Right renal cortex interstitium (tissue), 3 donors: ENCODE results near the gene AZGP1. TPM values are rescaled to one million over a fixed set of nuclear protein-coding genes. Genes with fewer than 3 reads are reported as not detected.
A peak's percentile ranks its signal among the peaks of the same experiment; 100 is the strongest.
"Not testable (repeated sequence)": the region's sequence is repeated elsewhere in the genome, so short reads cannot be mapped to it uniquely, and the experiment has no call there.

ENCODE experiments used
- DNase-seq, 3 donors: peaks; one replicate each; pipeline ENCODE4 v3.0.0-alpha.2; 2013; ENCODE audit warnings: low read depth in 3 of 3, low spot score in 2 of 3
- polyA plus RNA-seq, 3 donors: library from polyadenylated mRNA; unstranded; fragments of 120-200 nt; gene quantifications; one replicate each; pipeline ENCODE4 v1.2.1, GENCODE V29; 2013; ENCODE audit not compliant: insufficient read length in 3 of 3

Gene AZGP1
- 10 to 100 TPM; 48.4 to 73.4 (median 71.9) TPM for polyA plus RNA-seq

- no peak for DNase-seq
Observed at GRCh38 chr7:99975782-99976521, at the start of gene AZGP1. AZGP1 (minus strand) TSS chr7:99976031; CDS start chr7:99976020, 11 bp downstream.

- DNase-seq: no peak
Observed at GRCh38 chr7:100024020-100024619, 48.3 kb upstream of the AZGP1 start.

- no peak for DNase-seq
Observed at GRCh38 chr7:100023526-100023925, 47.7 kb upstream of the AZGP1 start.

- no peak for DNase-seq
Observed at GRCh38 chr7:100022621-100023020, 46.8 kb upstream of the AZGP1 start.

GRCh38 chr7:100021297-100021696 is 45.5 kb upstream of the AZGP1 start:
- no peak for DNase-seq

DNA sequence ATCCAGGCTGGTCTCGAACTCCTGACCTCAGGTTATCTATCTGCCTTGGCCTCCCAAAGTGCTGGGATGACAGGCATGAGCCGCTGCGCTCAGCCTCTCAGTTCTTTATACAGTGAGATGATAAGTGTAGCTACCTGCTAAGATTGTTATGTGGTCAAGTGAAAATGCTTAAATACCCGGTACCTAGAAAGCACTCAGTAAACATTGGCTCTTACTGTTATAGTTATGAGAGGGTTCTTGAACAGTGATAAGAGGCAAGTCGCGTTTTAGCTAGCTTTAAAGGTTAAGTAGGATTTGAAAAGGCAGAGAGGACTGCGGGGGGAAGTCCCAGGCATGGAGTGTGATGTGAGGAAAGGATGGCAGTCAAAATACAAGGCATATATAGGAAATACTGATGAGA is 44.1 kb upstream of the AZGP1 start:
- DNase-seq: no peak

DNA sequence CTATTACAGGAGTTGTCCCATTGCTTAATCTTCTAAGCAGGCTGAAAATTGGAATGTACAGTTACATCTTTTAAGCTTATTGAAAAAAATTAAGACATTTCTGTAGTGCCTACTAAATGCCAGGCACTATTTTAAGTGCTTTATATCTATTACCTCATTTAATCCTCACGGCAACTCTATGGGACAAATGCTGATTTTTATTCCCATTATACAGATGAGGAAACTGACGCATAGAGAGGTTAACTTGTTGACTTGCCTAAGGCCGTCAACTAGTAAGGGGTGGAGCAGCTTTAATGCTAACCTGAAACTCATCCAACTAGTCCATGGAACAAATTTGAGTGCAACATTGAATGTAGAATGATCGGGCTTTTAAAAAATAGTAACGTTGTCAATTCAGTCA is 42.0 kb upstream of the AZGP1 start:
- no peak for DNase-seq

GRCh38 chr7:100017300-100017699 is 41.5 kb upstream of the AZGP1 start:
- DNase-seq: no peak

DNA sequence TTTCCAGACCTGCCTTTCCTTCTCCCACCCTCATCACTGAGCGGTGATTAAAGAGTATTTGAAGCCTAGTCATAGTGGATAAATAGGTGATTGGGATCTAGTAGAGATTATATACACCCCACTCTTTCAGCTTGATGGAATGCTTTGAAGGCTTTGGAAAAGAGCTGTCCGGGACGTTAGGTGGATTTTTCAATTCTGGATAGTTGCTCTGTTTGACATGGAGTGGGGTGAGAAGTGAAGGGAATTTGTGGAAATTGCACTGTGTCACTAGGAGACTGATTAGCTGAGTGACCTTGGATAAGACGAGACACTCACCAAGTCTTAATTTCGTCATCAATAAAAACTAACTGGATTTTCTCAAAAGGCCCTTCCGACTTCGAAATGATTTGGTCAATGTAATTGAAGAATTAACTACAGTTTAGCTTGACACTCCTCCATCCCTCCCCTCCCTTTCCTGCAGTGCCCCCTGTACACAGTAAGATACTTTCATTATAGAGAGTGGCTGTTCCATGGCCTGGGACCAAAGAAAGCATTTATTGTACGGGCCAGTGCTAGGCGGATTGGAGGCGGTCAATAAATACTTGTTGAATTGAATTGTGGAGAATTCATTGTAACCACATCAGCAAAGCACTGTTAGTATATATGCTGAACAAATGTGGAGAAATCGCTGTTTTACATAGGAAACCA is 40.5 kb upstream of the AZGP1 start:
- peak in 2 of 3 donors; percentile 10 to 12 for DNase-seq

GRCh38 chr7:100015232-100016214 is 39.7 kb upstream of the AZGP1 start, which contains the start of gene ZKSCAN1:
ZKSCAN1 (plus strand) TSS chr7:100015596; CDS start chr7:100023507, 7,911 bp downstream.
- peak; percentile 74 to 83 (median 83) for DNase-seq

DNA sequence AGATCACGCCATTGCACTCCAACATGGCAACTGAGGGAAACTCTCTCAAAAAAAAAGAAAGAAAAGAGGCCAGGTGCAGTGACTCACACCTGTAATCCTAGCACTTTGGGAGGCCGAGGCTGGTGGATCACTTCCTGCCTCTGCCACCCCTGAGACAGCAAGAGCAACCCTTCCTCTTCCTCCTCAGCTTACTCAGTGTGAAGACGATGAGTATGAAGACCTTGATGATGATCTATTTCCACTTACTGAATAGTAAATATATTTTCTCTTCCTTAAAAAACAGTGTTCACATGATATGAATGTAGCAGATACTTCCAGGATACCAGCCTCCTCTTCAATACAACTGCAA is 37.5 kb upstream of the AZGP1 start:
- DNase-seq: no peak

DNA sequence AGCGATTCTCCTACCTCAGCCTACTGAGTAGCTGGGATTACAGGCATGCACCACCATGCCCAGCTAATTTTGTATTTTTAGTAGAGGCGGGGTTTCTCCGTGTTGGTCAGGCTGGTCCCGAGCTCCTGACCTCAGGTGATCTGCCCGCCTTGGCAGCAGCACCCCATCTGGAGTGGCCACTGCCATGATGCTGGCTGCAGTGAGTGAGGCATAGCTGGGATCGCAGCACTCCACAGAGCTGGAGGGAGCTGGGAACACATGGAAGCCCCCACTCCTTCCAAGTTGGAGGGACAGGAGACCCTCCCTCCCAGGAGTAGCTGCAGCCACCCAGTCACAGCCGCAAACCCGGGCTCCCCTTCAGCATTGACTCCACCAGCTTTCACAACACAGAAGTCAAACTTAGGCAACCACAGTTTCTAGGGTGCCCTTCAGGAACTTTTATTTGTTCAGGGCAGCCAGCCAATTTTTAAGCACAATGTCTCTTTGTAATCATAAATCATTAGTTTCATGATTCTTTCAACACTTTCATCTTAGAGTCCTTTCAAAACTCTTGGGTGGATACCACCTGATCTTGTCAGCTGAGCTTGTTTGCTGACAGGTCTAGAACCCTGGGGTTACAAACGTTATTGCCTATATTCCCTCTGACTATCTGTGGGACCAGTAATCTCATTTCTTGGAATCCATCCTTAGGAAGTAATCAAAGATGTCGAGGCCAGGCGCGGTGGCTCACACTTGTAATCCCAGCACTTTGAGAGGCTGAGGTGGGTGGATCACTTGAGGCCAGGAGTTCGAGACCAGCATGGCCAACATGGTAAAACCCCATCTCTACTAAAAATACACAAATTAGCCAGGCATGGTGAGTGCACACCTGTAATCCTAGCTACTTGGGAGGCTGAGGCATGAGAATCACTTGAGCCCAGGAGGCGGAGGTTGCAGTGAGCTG is 36.8 kb upstream of the AZGP1 start:
- DNase-seq: not testable (repeated sequence)

GRCh38 chr7:100011516-100011915 is 35.7 kb upstream of the AZGP1 start:
- no peak for DNase-seq

DNA sequence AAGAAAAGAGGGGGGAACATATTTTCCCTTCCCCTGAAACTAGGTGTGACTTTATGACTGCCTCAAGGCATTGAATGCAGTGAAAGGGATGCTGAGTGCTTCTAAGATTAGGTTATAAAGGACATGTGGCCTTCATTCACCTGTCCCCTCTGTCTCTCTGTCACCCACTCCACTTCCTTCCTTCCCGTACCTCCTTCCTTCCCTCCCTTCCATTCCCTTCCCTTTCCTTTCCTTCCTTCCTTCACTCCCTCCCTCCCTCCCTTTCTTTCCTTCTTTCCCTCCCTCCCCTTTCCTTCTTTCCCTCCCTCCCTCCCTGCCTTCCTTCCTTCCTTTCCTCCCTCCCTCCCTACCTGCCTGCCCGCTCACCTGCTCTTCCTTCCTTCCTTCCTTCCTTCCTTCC is 35.1 kb upstream of the AZGP1 start:
- no peak for DNase-seq

DNA sequence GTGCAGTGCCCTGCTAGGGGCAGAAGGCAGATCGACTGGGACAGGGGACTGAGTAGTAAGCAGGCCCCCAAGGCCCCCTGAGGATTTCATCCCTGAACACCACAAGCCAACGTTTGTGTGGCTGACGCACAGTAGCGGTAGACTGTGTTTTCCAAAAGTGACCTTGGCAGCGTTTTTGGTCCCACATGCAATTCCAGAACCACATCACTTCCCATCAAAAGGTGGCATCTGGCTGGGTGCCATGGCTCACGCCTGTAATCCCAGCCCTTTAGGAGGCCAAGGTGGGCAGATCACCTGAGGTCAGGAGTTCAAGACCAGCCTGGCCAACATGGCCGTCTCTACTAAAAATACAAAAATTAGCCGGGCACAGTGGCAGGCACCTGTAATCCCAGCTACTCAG is 34.1 kb upstream of the AZGP1 start:
- DNase-seq: not testable (repeated sequence)

GRCh38 chr7:100008525-100008924 is 32.7 kb upstream of the AZGP1 start:
- DNase-seq: no peak

DNA sequence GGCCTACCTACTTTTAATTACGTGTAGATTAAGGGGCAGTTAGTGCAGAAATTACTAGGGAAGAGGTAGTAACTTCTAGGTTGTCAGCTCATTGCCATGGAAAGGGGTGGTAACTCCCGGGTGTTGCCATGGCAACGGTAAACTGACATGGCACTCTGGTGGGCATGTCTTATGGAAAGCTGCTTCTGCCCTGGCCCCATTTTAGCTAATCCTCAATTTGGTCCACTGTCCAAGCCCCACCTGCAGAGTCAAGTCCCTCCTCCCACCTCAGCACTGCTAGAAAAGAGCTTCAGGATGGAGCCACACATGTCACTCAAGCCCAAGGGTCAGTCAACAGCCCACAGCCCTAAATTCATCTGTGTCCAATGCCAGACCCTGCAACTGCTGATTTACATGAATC is 32.1 kb upstream of the AZGP1 start:
- no peak for DNase-seq

GRCh38 chr7:100003711-100004661 is 28.2 kb upstream of the AZGP1 start:
- DNase-seq: no peak
